ENCODE data around the gene CDH4.

The CDH4 gene

GRCh38 chr20:61543931-61544745, 292.1 kb downstream of the CDH4 start:
- DNase-seq, result no peak

- no peak for DNase-seq
These were observed 293.1 kb downstream of the CDH4 start for GRCh38 chr20:61544910-61545889.

DNA sequence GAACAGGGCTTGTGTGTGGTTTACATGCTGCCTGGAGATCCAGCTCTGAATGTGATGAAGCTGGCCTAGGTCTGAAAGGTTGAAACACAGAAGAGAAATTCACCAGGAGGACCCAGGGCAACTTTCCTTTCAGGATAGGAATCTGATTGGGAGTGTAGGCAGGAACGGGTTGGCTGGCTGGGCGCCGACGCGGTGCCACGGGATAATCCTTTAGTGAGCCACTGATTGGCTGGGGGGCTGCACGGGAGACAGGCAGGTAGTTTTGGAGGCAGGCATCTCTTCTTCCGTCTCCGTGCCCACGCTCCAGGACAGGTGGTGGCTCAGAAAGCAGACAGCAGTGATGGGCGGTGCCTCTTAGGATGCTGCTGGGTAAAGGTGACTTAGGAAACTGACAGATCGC, 294.6 kb downstream of the CDH4 start:
- no peak for DNase-seq

GRCh38 chr20:61548069-61548468, 296.0 kb downstream of the CDH4 start:
- no peak for DNase-seq

GRCh38 chr20:61549865-61550264, 297.8 kb downstream of the CDH4 start:
- DNase-seq, result no peak

- DNase-seq, result no peak
These were observed 299.3 kb downstream of the CDH4 start for GRCh38 chr20:61551401-61551800.

GRCh38 chr20:61554617-61555016, 302.6 kb downstream of the CDH4 start:
- no peak for DNase-seq

DNA sequence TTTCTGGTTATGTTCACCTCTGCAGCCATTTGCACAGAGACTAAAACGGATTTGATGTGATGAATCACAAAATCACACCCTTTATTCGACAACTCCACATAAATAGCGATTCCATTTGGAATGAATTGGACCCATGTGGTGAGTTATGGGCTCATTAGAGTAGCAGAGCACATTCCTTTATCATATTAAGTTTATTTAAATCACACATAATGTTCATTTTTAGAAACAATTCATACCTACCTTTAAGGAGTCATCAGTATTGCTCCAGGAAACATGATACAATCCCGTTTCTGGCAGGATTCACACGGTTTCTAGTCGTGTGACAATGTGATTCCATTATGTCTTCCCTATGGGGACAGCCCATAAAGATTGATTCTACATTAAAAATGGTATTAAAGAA, 303.5 kb downstream of the CDH4 start:
- no peak for DNase-seq

DNA sequence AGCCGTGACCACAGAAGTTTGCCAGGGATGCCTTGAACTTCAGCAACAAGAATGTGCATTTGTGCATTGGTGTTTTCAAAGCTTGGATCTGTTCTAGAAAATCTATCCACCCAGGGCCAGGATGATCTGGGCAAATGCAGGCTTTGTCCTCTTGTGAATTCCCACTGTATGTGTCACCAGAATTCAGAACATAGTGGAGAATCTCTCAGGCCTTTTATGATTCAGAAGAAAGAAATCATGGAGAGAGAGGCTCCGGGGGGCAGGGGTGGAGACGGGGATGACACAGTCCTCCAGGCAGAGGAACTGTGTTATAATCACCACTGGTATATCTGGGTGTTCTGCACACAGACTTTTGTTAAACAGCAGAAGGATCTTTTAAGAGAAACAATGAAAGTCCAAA, 304.1 kb downstream of the CDH4 start:
- DNase-seq, result no peak

DNA sequence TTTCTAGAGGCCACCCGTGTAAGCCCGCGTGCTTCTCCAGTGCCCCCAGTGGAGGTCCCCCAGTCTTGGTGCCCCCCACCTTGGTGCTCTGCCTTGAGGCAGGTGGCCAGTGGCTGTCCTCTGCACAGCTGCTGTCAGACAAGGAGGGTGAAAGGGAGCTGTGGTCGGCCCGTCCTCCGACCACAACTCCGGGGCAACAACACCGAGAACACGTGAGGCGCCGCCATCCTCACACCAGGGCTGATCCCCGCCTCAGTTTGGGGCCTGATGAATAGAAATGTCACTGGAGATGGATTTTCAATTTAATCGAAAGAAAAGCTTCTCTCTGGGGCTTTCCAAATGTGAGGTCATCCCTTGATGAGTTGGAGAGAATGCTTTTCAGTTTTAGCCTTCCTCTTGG, 304.6 kb downstream of the CDH4 start:
- no peak for DNase-seq

GRCh38 chr20:61557621-61558020, 305.6 kb downstream of the CDH4 start:
- DNase-seq, result no peak

DNA sequence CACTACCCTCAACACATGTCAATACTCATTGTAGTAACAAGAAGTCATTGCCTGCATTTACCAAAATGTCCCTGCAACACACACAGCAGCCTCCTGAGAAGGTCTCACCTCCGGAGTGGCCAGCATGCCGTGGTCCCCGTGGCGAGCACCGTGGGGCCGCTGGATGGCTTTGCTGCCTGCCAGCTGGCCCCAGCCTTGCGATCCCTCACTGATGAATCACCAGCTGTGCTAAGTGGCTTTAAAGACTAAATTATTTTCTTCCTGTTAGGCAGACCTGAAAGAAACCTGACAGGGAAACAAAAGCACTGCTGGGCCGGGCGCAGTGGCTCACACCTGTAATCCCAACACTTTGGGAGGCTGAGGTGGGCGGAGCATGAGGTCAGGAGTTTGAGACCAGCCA, 306.7 kb downstream of the CDH4 start:
- no peak for DNase-seq

GRCh38 chr20:61559706-61560315, 307.8 kb downstream of the CDH4 start:
- DNase-seq, result no peak

DNA sequence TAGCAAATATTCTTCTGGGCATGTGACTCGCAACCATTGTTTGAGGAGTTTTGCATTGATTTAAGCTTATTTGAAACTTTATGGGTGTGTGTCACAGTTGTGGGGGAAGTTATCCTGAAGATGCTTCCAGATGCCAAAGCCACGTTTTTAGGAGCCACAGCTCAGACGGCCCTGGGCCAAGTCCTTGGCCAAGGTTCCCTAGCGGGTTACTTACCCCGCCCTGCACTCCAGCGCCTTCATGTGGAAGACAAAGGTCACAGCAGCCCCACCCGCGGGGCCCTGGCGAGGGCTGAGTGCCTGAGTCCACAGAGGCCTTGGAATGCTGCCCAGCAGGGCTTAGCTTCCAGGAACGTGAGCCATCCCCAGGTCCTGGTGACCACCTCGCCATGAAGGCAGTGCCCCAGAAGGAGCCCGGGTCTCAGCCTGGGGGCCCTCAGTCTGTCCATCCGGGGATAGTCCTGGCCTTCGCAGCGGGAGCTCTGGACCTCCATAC, 308.3 kb downstream of the CDH4 start:
- DNase-seq, result no peak

- no peak for DNase-seq
These were observed 309.2 kb downstream of the CDH4 start for GRCh38 chr20:61561111-61561830.

DNA sequence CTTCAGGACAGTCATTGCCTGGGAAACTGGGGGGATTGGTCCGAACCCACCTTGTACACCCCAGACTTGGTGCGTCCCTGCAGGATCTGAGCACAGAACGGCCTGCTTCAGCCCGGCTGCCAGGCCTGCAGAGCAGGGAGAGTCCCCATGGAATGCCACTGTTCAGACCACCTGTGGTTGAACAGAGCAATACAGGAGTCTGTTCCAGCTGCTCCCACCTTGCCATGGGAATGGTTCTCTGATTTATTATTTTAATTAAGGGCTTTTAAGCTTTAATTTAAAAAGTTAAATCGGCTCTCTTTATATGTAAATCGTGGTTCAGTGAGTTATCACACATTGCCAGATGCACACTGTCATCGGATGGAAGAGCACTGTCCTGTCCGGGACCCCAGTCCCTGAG, 310.4 kb downstream of the CDH4 start:
- DNase-seq, result no peak

DNA sequence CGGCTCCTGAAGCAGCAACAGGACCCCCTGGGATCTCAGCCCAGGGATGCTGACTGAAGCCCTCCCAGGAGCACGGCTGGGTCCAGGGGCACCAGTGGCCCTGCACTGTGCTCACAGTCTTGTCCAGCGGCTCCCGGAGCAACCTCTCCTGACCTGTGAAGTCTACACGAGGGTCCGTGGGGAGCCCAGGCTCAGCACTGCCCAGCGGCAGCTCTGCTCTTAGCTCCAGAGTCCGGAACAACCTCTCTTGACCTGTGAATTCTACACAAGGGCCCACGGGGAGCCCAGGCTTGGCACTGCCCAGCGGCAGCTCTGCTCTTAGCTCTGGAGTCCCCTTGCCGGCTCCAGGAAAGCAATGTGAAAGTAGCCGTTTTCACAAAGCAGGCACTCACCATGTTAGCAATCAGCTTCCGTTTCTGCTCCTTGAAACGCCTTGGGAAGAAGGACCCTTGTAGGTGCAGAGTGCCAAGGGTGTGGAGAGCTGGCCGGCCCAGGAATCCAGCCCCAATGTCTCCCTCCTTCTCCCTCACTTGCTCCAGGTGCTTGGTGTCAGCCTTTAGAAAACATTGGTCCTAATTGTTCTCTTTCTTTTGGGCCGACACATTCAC, 310.9 kb downstream of the CDH4 start:
- no peak for DNase-seq

DNA sequence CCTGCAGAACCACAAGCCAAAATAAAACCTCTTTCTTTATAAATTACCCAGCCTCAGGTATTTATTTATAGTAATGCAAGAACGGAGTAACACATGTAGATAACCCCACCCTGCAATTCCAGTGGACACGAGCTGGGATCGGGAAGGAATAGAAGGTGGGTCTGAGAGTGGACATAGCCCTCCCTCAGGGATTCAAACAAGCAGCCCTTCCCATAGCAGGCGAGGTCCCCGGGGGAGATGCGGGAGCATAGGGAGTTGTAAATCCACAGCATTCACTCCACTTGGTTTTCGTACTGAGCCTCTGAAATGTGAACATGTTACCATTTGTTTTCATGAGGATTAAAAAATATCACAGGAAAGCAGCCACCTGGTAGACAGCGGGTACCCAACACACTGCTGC, 312.6 kb downstream of the CDH4 start:
- DNase-seq, result no peak

DNA sequence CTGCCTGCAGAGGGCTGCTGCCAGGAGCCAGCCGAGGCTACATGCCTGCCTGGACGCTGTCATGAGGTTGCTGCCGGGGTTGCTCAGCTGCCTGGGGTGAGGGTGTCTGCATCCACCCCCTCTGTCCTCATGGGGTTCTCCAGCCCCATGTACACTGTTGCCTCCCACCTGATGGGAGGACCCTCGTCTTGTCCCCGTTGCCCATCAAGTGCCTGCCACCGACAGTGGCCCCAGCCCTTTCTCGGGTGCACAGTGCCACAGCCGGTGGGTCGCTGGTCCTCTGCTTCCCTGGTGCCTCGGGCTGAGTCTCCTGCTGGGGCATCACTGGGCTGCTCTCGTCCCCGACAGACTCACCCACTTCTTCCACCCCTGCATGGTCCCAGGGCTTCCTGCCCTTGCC, 313.7 kb downstream of the CDH4 start:
- no peak for DNase-seq

DNA sequence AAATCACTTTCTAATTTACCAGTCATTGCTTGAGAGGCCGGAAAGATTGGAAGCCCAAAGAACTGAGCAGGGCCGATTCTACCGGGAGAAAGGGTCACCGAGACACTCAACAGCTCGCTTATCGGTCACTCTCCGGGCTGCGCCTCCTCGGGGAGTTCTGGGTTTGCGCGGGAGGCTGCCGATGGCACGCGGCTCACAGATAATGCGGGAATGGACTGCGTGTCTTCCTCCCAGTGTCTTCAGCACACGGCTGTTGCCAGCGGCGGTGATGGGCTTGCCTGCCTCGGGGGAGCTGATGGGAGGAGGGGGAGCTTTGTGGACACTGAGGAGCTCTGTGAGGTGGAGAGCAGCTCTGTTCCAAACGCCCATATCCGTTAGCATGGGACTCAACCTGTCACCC, 314.6 kb downstream of the CDH4 start:
- DNase-seq, result no peak

DNA sequence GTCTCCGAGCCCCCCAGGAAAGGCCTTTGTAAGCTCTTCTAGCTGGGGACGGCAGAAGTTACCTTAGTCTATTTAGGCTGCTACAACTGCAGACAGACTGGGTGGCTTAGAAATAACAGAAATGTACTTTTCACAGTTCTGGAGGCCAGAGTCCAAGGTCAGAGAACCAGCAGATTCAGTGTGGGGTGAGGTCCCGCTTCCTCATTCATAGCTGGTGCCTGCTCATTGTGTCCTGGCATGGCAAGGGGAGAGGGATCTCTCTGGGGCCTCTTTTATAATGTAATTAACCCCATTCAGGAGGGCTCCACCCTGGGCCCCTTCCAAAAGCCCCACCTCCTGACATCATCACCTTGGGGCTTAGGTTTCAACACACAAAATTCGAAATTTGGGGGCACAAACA, 315.1 kb downstream of the CDH4 start:
- DNase-seq, result no peak

GRCh38 chr20:61569825-61570224, 317.8 kb downstream of the CDH4 start:
- no peak for DNase-seq
